ENCODE measurements around the gene ETV6.

DNA sequence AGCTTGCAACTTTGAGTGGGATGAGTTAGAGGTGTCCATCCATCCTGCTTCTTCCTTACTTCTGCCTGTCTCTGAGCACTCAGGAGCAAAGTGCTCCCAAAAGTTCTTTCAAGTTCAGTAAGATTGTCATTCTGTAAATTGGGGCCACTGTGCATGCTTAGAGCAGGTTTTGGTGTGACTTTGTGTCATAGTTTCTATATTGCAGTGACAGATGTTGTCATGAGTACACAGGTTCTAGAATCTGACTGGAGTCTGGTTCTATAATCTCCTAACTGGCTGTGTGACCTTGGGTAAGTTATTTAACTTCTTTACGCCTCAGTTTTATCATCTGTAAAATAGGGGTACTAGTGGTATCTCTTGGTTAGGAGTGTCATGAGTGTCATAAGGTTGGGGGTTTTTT, 218.6 kb downstream of the ETV6 start:
- TF ChIP-seq POLR2AphosphoS5 (IDR thresholded peaks at IDR 0.05; ENCODE audit: low read depth, low read length), result no peak
- TF ChIP-seq, protein P1, sequence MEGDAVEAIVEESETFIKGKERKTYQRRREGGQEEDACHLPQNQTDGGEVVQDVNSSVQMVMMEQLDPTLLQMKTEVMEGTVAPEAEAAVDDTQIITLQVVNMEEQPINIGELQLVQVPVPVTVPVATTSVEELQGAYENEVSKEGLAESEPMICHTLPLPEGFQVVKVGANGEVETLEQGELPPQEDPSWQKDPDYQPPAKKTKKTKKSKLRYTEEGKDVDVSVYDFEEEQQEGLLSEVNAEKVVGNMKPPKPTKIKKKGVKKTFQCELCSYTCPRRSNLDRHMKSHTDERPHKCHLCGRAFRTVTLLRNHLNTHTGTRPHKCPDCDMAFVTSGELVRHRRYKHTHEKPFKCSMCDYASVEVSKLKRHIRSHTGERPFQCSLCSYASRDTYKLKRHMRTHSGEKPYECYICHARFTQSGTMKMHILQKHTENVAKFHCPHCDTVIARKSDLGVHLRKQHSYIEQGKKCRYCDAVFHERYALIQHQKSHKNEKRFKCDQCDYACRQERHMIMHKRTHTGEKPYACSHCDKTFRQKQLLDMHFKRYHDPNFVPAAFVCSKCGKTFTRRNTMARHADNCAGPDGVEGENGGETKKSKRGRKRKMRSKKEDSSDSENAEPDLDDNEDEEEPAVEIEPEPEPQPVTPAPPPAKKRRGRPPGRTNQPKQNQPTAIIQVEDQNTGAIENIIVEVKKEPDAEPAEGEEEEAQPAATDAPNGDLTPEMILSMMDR (IDR thresholded peaks at IDR 0.05; ENCODE audit: control extremely low read depth in 1 of 3, insufficient read depth in 1 of 3, low read depth in 1 of 3, low read length in 3 of 3), result no peak
- TF ChIP-seq EZH2 (IDR thresholded peaks at IDR 0.05; ENCODE audit: low read depth, low read length, severe bottlenecking), result no peak
- TF ChIP-seq RXRA (IDR thresholded peaks at IDR 0.05; ENCODE audit: insufficient read depth, low read depth, low read length), result no peak

Measured in H1 (cell line).